K562 (cell line): ENCODE measurements around the gene SRBD1.

Source experiments
- E2F5 ChIP-seq: sonication (generic); formaldehyde crosslinking; IDR thresholded peaks from 2 replicates; pipeline ENCODE4 v1.8.0; 2022; ENCODE audit warnings: mild to moderate bottlenecking, missing genetic modification reagents
- EP300 ChIP-seq: IDR thresholded peaks from 2 replicates; pipeline ENCODE4 v1.6.1; 2012; ENCODE audit warnings: low read length, improper control_type of control experiment
- POLR2AphosphoS2 ChIP-seq: IDR thresholded peaks from 2 replicates; pipeline ENCODE4 v1.6.1; 2012; ENCODE audit warnings: low read length, improper control_type of control experiment
- SMC3 ChIP-seq: conservative IDR thresholded peaks from 2 replicates; pipeline ENCODE4 v1.6.1; 2011; ENCODE audit warnings: low read depth, low read length, improper control_type of control experiment; ENCODE audit not compliant: insufficient read depth
- ZFP30 ChIP-seq: fragments of 250-450 bp; sonication (Bioruptor Pico); IDR thresholded peaks from 2 replicates; pipeline ENCODE4 v1.8.0; 2022; ENCODE audit warnings: moderate library complexity, mild to moderate bottlenecking, inconsistent platforms, borderline replicate concordance
- ZNF644 ChIP-seq: fragments of 200-800 bp; sonication (Bioruptor generic); IDR thresholded peaks from 2 replicates; pipeline ENCODE4 v1.6.1; 2016; ENCODE audit warnings: low read depth, missing genetic modification characterization, missing compliant biosample characterization

- TF ChIP-seq SMC3 (no peak), ZFP30 (CRISPR knock-in tag) (no peak), ZNF644 (no peak), EP300 (no peak), POLR2AphosphoS2 (no peak), E2F5 (CRISPR knock-in tag) (no peak)
Measured at GRCh38 chr2:45373534-45373933, 237.5 kb downstream of the SRBD1 start.
